Measurements from ENCODE around the gene AEN.
"Not testable (repeated sequence)": the region's sequence is repeated elsewhere in the genome, so short reads cannot be mapped to it uniquely, and the experiment has no call there.

- TF ChIP-seq CTCF (conservative IDR thresholded peaks at IDR 0.05; ENCODE audit: low read length); EZH2phosphoT487 (IDR thresholded peaks at IDR 0.05; ENCODE audit: borderline replicate concordance): not testable (repeated sequence)
These were observed 21.4 kb downstream of the AEN start for GRCh38 chr15:88642514-88642913.
